GM18907 (cell line): ENCODE measurements around the gene SLC35B4.
A peak's percentile ranks its signal among the peaks of the same experiment; 100 is the strongest.

Experiments
- ATAC-seq: cut with Tn5 transposase; IDR thresholded peaks from one replicate; pipeline ENCODE4 v1.9.1; 2021; ENCODE audit warnings: mild to moderate bottlenecking, moderate library complexity; ENCODE audit not compliant: unreplicated experiment

Gene SLC35B4

DNA sequence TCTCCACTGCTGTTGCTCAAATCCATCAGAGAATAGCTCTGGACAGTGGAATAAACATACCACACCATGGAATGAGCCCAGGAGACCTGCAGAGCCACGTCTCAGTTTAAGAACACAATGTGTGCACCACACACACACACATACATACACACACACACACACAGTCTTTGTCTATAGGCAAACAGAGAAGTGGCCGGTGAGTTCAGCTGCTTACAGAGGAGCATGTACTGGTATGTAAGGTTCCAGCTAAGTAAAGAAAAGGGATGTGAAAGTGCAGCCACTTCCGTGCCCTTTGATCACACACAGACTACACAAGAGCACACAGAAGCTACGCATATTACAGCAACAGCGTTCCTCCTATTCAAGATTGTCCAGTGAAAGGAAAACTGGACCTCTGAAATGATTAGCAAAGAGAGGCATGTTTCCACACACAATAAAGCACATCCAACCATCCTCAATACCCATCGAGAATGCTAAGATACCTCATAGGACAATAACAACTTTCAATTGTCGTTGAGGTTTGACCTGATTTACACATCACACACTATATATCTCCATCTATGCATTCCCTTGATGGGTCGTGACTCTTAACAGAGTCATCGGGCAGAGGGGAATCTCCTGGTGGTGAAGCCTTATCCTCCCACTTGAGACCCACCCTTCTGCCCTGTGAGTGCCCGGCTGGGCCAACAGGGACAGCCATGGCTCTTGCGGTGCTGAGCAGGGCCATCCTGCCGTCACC is 23.6 kb downstream of the SLC35B4 start:
- peak; percentile 100 for ATAC-seq

DNA sequence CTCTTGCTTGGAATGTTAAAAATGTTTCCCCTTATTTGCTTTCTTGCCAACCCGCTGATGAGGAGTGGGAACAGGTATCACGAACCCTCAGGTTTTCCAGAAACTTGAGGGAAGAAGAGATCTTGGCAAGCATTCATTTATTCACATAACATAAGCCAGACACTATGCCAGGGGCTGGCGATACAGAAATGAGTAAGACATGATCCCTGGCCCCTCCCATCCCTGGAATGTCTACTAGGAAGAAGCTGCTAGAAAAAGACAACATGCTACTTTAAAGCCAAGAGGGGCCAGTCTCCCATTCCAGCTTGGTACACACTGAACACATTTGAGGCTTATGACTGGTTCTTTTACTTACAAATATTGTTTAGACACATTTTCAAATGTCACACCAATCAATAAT is 26.4 kb downstream of the SLC35B4 start:
- no peak for ATAC-seq

DNA sequence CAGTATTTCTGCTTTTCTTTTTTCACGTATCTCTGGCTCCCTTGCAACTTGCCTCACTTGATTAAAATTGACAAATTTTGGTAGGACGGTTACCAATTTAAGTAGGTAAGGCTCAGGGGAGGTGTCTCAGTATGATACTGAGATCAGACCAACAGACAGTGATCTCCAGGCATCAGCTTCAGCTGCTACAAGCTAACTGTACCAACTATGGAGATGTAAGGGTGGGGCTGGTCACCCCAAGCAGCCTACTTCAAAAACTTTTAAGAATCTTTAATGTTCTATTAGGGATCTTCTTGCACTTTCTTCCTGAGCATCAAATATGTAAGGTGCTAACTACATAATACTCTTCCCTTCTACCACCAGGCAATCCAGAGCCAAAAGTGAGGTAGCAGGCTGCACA is 26.9 kb downstream of the SLC35B4 start:
- no peak for ATAC-seq

DNA sequence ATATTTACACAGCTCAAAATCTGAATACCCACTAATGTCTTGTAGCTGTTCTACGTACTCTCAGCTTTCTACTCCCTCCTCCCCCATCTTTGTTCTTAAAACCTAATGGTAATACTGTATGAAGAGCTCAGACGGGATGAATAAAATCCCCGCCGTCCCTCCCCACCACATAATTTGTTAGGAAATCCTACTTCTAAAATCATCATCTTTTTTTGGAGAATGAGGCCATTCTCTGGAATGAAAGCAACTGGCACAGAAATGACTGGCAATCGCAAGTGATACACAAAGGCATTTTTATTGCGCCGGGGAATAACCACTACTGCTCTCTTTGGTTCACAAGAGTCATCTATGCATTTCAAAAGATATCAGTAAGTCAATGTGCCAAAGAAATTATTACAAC is 27.3 kb downstream of the SLC35B4 start:
- ATAC-seq, result no peak

DNA sequence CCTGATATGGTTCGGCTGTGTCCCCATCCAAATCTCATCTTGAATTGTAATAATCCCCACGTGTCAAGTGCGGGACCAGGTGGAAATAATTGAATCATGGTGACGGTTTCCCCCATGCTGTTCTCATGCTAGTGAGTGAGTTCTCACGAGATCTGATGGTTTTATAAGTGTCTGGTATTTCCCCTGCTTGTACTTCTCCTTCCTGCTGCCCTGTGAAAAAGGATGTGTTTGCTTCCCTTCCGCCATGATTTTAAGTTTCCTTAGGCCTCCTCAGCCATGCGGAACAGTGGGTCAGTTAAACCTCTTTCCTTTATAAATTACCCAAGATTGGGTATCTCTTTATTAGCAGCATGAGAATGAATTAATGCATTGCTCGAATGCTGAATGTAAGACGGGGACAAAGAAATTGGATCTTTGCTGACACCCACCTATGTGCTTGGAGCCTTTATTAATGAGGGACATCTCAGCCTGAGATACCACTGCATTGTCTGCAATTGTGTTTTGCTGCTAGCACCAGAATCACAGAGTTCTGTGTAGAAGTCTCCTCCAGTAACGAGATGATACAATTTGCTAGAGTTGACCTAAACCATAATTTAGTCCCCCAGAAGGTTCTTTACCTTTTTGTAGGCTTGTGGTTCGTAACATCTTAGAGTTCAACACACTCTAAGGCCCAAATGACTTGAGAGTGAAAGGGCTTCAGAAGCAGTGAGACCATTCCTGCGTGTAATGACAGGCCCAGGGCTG is 28.6 kb downstream of the SLC35B4 start:
- no peak for ATAC-seq

DNA sequence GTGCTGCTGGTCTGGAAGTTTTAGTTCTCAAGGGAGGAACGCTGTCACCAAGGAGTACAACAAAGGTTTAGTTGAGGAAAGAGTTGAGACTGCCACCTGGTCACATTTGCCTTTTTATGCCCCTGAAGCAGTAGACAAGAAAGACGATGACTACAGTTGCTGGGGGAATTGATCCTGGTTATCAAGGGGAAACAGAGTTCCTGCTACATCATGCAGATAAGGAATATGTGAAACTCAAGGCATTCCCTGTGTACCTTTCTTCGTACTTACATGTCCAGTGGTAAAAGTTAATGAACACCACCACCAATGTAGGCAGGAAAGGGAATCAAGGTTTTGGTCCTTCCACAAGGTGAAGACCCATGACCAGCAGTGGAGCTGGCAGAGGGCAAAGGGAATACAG is 31.8 kb downstream of the SLC35B4 start:
- no peak for ATAC-seq

DNA sequence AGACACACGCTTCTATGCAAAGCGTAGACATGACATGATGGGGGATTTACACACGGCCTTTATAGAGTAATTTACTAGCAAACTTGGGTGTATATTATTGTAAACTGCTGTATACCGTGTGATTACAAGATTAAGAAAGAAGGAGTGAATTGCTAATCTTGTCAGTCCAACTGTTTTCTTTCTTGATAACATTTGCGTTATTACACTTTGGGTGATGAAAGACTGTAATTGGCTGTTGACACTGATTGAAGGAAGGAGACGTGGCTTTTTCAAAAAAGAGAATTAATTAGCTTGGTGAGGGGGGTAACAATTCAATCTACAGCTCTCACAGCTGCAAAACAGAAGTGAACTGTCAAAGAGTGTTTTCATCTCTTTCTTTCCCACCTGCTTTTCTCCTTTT is 32.7 kb downstream of the SLC35B4 start:
- no peak for ATAC-seq

DNA sequence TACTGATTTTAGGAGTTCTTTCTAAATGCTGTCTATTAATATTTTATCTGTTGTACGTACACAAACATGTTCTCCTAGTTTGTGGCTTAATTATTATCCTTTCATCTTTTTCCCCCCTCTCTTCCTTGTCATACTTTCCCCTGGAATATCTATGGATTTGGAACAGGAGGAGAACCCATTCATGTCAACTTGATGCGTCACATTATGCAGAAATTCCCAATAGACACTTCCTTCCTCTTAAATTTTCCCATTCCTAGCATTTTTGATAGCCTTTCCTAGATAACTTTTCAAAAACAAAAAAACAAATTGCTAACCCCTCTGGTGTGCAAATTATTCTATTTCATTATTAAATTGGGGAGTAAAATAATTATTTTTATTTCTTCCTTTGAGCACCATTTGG is 36.2 kb downstream of the SLC35B4 start:
- no peak for ATAC-seq

DNA sequence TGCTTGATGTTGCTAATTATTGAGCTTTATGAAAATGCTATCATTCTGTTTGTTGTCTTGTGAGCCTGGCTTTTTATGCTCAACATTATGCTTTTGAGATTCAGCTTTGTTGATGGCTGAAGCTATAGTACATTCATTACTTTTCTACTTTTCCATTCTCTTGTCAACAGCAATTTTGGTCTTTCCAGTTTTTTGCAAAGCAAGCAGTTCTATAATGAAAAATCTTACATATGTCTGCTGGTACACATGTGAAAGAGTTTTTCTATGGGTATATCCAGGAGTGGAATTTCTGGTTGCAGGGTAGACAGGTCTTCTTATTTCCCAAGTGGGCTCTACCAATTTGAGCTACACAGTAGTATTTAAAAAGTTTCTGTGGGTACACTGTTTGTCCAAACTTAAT is 36.8 kb downstream of the SLC35B4 start:
- ATAC-seq, result no peak

DNA sequence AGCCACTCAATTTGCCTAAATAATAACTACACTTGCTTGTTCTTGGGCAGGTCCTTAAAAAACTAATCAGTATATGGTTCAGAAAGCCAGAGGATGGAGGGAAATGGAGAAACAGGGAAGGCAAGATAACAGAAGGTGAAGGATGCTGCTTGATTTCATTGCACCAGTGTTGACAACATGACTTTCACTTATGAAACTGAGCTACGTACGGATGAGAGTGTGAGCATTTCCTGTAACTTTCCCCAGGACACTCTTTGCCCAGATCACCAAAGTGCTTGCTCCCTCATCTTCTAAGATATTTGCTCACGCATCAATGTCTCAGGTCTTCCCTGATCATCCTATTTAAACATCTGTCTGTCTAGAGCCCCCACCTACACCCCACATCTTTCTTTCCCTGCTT is 37.4 kb downstream of the SLC35B4 start:
- no peak for ATAC-seq

DNA sequence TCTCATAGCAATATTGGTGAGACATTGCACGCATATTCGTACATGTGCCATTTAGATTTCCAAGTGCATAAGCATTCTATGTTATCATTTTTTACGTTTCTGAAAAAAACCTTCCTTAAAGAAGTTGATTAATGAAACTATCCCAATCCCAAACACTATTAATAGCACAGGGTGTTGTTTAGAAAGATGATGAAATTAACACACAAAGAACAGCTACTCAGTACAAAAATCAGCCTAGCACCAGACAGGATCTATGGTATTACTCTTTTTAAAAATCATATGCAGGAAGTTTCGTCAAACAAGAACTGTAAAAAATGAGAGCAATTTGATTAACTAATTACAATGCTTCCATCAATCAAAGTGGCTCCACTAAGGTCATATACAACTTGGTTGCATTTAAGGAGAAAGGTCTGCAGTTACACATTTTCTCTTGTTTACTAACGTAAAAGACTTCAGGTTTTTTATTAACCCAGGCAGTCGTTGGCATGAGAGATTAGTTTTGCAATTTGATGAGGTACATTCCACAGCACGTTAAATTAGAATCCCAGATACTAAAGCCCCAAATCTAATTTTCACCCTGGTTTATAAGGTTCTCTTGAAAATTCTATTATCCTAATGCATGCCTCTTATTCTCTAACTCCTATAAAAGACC is 38.1 kb downstream of the SLC35B4 start:
- ATAC-seq, result no peak

DNA sequence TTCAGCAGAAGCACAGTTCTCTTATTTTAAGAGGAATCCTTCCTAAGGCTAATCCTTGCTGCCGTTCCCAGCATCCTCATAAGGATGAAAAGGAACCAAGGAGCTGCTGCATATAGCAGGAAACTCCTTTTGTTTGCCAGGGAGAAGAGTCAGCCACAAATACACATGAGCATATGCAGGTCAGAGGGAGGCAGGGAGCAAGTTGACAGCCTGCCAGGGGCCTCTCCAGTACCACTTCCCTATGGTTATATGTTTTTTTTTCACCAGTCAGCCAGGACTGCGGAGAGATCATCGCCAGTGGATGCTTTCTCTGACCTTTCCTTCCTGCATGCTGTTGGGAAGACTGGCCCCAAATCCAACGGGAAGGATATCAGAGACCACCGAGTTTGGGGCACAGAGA is 39.8 kb downstream of the SLC35B4 start:
- ATAC-seq, result no peak

DNA sequence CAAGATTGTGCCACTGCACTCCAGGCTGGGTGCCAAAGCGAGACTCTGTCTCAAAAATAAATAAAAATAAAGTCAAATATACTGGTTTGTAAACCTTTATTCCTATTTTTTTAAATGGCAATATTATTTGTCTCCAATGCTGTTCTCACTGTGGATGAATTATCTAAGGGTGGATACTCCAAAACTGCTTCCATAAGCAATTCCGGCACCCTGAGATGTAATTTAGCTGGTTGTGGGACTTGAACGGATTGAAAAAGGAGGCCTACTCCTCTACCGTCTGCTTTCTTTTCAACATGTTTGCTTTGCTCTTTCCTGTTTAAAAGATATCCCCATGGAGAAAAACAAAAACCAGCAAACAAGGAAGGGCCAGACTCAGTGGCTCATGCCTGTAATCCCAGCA is 54.4 kb downstream of the SLC35B4 start:
- ATAC-seq, result no peak

DNA sequence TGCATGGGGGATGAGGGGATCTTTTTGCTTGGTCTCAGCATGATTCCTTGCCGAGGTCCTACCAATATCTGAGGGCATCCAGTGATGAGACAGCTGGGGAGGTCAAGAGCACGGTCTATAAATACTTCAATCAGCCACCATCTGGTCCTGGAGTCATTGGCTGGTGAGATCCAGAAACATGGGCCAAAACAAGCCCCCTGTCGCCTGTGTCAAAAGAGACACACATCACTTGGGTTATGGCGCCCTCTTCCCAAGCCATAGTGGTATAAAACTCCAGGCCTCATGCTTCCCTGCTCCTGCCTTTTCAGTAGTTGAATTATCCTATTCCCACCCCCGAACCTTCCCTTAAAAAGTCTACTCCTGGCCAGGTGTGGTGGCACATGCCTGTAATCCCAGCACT is 60.9 kb downstream of the SLC35B4 start:
- ATAC-seq, result no peak

DNA sequence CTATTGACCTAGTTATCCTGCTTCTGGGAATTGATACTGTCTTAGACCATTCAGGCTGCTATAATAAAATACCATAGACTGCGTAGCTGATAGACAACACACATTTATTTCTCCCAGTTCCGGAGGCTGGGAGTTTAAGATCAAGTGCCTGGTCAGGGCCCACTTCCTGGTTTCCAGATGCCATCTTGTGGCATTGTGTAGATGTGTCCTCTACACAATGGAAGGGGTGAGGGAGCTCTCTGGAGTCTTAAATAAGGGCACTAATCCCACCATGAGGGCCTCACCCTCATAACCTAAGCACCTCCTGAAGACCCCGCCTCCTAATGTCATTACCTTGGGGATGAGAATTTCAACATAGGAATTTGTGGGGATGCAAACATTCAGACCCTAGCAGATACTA is 62.4 kb downstream of the SLC35B4 start:
- no peak for ATAC-seq

DNA sequence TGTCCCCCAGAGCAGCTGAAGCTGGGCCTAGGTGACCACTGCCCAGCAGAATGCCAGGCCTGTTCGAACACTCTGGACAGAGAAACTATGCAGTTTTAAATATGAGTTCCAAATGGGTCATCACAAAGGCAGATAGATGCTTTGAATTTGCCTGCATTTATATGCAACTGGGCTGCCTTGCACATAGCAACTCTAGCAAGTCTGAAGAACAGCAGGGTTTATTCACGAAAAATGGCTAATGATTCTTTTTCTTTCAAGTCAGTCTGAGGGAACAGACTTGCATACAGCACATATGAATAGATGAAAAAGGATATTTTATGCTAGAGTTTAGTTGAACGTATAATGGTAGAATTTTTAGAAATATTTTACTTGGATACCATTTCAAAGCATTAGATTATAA is 68.5 kb downstream of the SLC35B4 start:
- no peak for ATAC-seq

DNA sequence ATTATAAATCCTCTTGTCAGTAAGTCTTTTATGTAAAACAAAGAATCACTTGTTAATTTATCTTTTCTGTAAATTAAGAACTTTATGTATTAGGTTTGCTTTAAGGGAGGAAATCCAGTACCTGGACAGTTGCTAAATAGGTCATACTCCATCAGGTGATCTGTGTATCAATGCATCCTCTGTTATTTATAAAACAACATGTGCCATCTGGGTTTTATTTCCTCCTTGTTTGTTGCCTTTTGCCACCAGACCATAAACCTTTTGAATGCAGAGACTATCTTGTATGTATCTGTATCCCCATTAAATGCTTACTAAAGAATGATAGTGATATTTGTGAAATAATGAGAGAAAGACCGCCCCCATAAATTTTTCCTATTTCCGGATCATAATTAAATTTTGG is 70.0 kb downstream of the SLC35B4 start:
- ATAC-seq, result no peak

DNA sequence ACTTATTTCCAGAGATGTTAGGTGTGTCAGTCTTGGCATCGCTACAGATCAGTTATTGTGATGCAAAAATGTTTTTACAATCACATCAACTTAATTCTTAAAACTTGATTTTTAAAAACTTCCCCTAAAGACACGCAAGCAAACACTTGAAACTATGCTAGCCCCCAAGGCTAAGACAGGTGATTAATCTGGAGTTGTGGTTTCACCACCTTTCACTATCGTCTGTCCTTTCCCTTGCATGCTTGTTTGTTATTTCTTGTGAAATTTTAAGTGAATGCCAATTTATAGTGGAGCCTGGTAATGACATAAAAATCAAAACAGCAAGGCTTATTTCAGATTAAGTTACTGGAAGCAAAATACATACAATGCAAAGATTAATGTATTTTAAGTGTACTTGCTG is 70.4 kb downstream of the SLC35B4 start:
- ATAC-seq, result no peak

DNA sequence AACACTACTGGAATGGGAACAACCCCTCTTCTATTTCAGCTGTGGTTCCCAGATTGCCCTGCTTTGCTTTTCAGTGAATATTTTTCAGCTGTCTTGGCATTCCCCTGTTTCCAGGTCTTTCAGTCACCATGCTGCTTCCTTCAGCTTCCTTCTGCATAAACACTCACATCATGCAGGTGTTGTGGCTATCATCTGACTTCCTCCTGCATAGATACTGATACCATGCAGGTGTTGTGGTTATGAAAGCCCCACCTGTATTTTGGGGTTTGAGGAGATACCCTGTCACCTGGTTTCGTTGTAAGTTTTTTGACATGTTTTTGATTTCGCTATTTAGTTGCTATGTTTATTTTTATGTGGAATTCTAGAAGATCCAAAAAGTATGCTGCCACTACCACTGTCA is 71.5 kb downstream of the SLC35B4 start:
- no peak for ATAC-seq
